ENCODE data around the gene BUB1B.

- TF ChIP-seq POLR2A (IDR thresholded peaks at IDR 0.05; ENCODE audit: extremely low read depth, insufficient read length) (no peak), MAX (IDR thresholded peaks at IDR 0.05; ENCODE audit: low read depth, low read length) (no peak), CTCF (IDR thresholded peaks at IDR 0.05; ENCODE audit: low read depth, low read length) (no peak), MYC (IDR thresholded peaks at IDR 0.05; ENCODE audit: low read depth, low read length) (no peak)
Observed at GRCh38 chr15:40175160-40175559, 14.3 kb downstream of the BUB1B start.

Measured in NB4 (cell line).